Neural crest cell (in vitro differentiated cells): ENCODE measurements around the gene DTL. TPM values are rescaled to one million over a fixed set of nuclear protein-coding genes. Genes with fewer than 3 reads are reported as not detected.

Source experiments
- DNase-seq: peaks from one replicate; pipeline ENCODE4 v3.0.0; 2021; ENCODE audit warnings: low read depth, mixed read lengths, low spot score
- H3K27ac Mint-ChIP-seq: one replicate; pipeline ENCODE4 v1.8.0; 2021; ENCODE audit warnings: mild to moderate bottlenecking, mixed read lengths; ENCODE audit not compliant: unreplicated experiment
- H3K27me3 Mint-ChIP-seq: 2 replicates; pipeline ENCODE4 v1.8.0; 2021; ENCODE audit warnings: low read depth, mild to moderate bottlenecking, mixed read lengths
- H3K36me3 Mint-ChIP-seq: 2 replicates; pipeline ENCODE4 v1.8.0; 2021; ENCODE audit warnings: low read depth, mild to moderate bottlenecking, mixed read lengths
- H3K4me1 Mint-ChIP-seq: 2 replicates; pipeline ENCODE4 v1.8.0; 2021; ENCODE audit warnings: mixed read lengths
- H3K4me3 Mint-ChIP-seq: one replicate; pipeline ENCODE4 v1.8.0; 2021; ENCODE audit warnings: mild to moderate bottlenecking, mixed read lengths
- H3K9me3 Mint-ChIP-seq: 2 replicates; pipeline ENCODE4 v1.8.0; 2021; ENCODE audit warnings: mixed read lengths
- total RNA-seq: library from RNA; stranded (reverse); gene quantifications from 2 replicates; pipeline ENCODE4 v1.2.1, GENCODE V29; 2021
- TF ChIP-seq, protein P1 (sequence below): fragments of 200-600 bp; sonication (generic); conservative IDR thresholded peaks from 2 replicates; pipeline ENCODE4 v1.5.0; 2021; ENCODE audit warnings: antibody characterized with exemption, mild to moderate bottlenecking

DTL gene
- total RNA-seq, 1 donor from 2014 or later: 82.4 TPM

DNA sequence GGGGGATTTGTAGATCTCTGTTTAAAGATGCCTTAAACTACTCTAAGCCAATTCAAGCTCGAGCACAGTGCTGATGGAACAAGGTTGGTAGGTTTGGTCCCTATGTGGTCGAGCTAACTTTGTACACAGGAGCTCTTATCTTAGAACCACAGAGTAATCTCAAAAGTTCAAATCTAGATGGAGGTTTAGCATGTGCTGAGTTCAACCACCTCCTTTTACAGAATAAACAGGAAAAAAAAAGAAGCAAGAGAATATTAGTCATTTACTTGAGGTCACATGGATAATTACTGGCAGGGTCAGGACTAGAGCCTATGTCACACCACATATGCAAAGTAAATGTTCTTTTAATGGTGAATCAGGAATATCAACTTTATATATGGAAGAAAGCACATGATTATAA, 86.2 kb downstream of the DTL start:
- H3K4me1 Mint-ChIP-seq: peaks cover 7% of the 10 kb centered on the region
- no peak for DNase-seq
- H3K4me3 Mint-ChIP-seq: no peak overlapping the region
- H3K27me3 Mint-ChIP-seq: no peaks in the 10 kb centered on the region
- no peaks in the 10 kb centered on the region for H3K9me3 Mint-ChIP-seq
- H3K27ac Mint-ChIP-seq: no peak overlapping the region
- H3K36me3 Mint-ChIP-seq: peaks cover 3% of the 10 kb centered on the region
- TF ChIP-seq, protein P1, sequence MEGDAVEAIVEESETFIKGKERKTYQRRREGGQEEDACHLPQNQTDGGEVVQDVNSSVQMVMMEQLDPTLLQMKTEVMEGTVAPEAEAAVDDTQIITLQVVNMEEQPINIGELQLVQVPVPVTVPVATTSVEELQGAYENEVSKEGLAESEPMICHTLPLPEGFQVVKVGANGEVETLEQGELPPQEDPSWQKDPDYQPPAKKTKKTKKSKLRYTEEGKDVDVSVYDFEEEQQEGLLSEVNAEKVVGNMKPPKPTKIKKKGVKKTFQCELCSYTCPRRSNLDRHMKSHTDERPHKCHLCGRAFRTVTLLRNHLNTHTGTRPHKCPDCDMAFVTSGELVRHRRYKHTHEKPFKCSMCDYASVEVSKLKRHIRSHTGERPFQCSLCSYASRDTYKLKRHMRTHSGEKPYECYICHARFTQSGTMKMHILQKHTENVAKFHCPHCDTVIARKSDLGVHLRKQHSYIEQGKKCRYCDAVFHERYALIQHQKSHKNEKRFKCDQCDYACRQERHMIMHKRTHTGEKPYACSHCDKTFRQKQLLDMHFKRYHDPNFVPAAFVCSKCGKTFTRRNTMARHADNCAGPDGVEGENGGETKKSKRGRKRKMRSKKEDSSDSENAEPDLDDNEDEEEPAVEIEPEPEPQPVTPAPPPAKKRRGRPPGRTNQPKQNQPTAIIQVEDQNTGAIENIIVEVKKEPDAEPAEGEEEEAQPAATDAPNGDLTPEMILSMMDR: no peak

DNA sequence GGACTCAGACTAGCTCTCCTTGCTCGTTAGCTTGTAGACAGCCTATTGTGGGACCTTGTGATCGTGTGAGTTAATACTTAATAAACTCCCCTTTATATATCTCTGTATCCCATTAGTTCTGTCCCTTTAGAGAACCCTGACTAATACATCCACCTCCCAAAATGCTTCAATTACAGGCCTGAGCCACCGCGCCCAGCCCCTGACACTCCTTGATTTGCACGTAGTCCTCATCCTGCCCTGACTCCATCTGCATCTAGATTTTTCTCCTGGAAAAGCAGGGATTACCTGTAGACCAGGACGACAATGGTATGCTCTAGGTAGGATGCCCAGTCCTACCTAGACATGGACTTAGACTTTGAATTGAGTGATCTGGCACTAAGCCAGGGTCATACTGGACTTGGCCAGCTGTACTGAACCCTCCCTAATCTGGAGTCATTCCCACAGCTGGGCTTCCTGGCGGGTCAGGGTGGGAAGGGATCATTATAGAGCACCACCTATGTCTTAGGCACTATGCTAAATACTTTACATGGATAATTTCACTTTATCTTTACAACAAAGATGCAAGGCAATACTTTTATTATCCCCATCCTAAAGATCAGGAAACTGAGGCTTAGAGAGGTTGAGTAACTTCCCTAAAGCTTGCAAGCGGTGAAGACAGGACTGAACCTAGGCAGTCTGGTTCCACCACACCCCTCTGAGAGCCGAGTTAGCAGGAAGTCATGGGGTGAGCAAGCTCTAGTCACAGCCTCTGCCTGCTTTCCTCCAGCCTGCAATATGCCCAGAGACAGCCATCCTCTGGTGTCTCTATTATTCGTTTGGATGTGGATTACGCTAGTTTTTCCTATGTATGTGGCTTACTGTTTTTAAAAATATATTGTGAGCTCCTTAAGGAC, 89.4 kb downstream of the DTL start:
- Mint-ChIP-seq H3K36me3 (peaks cover 11% of the 10 kb centered on the region), H3K27me3 (no peaks in the 10 kb centered on the region), H3K4me3 (no peak overlapping the region), H3K4me1 (peaks cover 8% of the 10 kb centered on the region), H3K27ac (no peak overlapping the region), H3K9me3 (peaks cover 2% of the 10 kb centered on the region)
- no peak for DNase-seq
- TF ChIP-seq, protein P1: no peak

DNA sequence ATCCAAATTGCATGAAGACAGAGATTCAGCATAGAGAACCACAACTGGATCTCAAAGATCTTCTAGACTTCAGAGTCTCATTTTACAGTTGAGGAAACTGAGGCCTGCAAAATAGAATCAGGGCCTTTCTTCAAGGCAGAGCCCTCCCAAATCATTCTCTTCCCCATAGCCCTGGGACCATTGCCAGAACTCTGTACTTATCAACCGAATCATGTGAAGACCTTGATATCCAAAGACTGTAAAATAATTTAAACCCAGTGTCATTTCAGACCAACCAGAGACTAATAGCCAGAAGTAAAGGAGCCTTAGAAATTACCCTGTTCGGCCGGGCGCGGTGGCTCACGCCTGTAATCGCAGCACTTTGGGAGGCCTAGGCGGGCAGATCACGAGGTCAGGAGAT, 90.1 kb downstream of the DTL start:
- Mint-ChIP-seq H3K4me1 (peaks cover 8% of the 10 kb centered on the region), H3K36me3 (peaks cover 14% of the 10 kb centered on the region), H3K27ac (no peak overlapping the region), H3K4me3 (no peak overlapping the region), H3K9me3 (peaks cover 2% of the 10 kb centered on the region), H3K27me3 (no peaks in the 10 kb centered on the region)
- TF ChIP-seq, protein P1: no peak
- DNase-seq: no peak

DNA sequence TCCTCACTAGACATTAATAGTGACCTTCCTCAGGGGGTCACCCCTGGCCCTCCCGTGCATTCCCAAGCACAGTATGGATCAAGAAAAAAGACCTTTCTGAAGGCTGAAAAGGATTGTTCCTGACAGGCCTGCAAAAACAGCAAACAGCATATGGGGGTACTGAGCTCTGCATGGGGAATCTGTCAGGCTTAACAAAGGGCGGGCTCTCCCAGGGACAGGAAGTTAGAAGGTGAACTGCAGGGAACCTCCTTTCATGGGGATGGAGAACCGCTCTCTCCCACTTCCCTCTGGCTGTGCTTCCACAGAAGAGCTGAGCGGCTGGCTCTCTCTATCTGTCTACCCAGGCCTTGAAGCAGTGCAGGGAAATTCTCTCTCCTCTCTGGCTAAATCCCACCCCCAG, 91.7 kb downstream of the DTL start:
- DNase-seq: no peak
- peaks cover 8% of the 10 kb centered on the region for H3K4me1 Mint-ChIP-seq
- H3K27me3 Mint-ChIP-seq: no peaks in the 10 kb centered on the region
- H3K27ac Mint-ChIP-seq: peak overlapping the region; percentile 72
- H3K36me3 Mint-ChIP-seq: peaks cover 22% of the 10 kb centered on the region
- no peak overlapping the region for H3K4me3 Mint-ChIP-seq
- H3K9me3 Mint-ChIP-seq: peaks cover 2% of the 10 kb centered on the region
- TF ChIP-seq, protein P1: no peak

DNA sequence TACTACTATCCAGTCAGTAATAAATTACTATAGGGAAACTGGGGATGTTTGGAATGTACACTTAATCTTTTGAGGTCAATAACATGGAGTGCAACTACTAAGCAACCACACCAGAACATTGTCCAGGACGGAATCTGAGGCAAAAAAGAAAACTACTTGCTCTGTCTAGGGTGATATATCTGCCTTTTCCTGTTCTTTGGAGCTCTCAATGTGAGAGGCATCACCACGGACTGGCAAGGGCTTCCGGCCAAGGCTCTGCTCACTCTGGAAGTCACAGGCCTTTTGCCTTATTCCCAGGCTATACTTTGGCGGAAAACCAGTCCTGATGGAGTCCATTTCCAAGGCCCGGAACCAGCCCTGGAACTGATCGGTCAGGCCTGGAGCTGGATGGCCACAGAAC, 94.2 kb downstream of the DTL start:
- Mint-ChIP-seq H3K36me3 (peaks cover 30% of the 10 kb centered on the region), H3K27ac (no peak overlapping the region), H3K4me3 (no peak overlapping the region), H3K27me3 (no peaks in the 10 kb centered on the region), H3K4me1 (peaks cover 8% of the 10 kb centered on the region), H3K9me3 (peaks cover 2% of the 10 kb centered on the region)
- DNase-seq: no peak
- TF ChIP-seq, protein P1: no peak
